Neural cell (in vitro differentiated cells): ENCODE measurements around the gene RFX6. TPM values are rescaled to one million over a fixed set of nuclear protein-coding genes. Genes with fewer than 3 reads are reported as not detected.

ENCODE experiments used
- H2AFZ ChIP-seq: fragments of 200-600, 300-800 bp; sonication (generic), shearing (Covaris generic); 2 replicates; pipeline ENCODE4 v1.6.0; 2014; ENCODE audit warnings: low read depth, mild to moderate bottlenecking, antibody characterized with exemption, low read length, moderate library complexity
- H3F3A ChIP-seq: fragments of 200-600 bp; shearing (Covaris generic); 2 replicates; pipeline ENCODE4 v1.6.1; 2016; ENCODE audit warnings: mild to moderate bottlenecking, moderate library complexity, mixed read lengths, antibody characterized with exemption, low read length; ENCODE audit not compliant: insufficient read depth, poor library complexity, severe bottlenecking
- H3K27ac ChIP-seq: fragments of 200-600, 300-800 bp; sonication (generic), shearing (Covaris generic); 2 replicates; pipeline ENCODE4 v1.5.1; 2014; ENCODE audit warnings: mild to moderate bottlenecking, low read length, moderate library complexity
- H3K27me3 ChIP-seq: fragments of 300-800, 200-600 bp; sonication (generic), shearing (Covaris generic); 2 replicates; pipeline ENCODE4 v1.6.0; 2014; ENCODE audit warnings: mild to moderate bottlenecking, low read depth, low read length, moderate library complexity; ENCODE audit not compliant: insufficient read depth
- H3K36me3 ChIP-seq: fragments of 300-800, 200-600 bp; sonication (generic), shearing (Covaris generic); 2 replicates; pipeline ENCODE4 v1.5.1; 2014; ENCODE audit warnings: mild to moderate bottlenecking, antibody characterized with exemption, low read length, moderate library complexity; ENCODE audit not compliant: insufficient read depth
- H3K4me2 ChIP-seq: fragments of 300-800, 200-600 bp; sonication (generic), shearing (Covaris generic); 2 replicates; pipeline ENCODE4 v1.6.0; 2014; ENCODE audit warnings: mild to moderate bottlenecking, low read length
- H3K4me3 ChIP-seq: fragments of 300-800, 200-600 bp; sonication (generic), shearing (Covaris generic); 2 replicates; pipeline ENCODE4 v1.5.1; 2014; ENCODE audit warnings: mild to moderate bottlenecking, low read length, moderate library complexity
- H3K79me2 ChIP-seq: fragments of 200-600 bp; shearing (Covaris generic); replicated peaks from 2 replicates; pipeline ENCODE4 v1.6.0; 2014; ENCODE audit warnings: mild to moderate bottlenecking, low read length, moderate library complexity; ENCODE audit not compliant: insufficient read depth
- H3K9ac ChIP-seq: fragments of 300-800, 200-600 bp; sonication (generic), shearing (Covaris generic); 2 replicates; pipeline ENCODE4 v1.6.1; 2016; ENCODE audit warnings: mild to moderate bottlenecking, low read length, mixed read lengths
- H3K9me2 ChIP-seq: fragments of 200-600 bp; shearing (Covaris generic); 2 replicates; pipeline ENCODE4 v1.6.1; 2016; ENCODE audit warnings: mild to moderate bottlenecking, low read length, mixed read lengths; ENCODE audit not compliant: insufficient read depth
- H3K9me3 ChIP-seq: fragments of 200-600, 300-800 bp; sonication (generic), shearing (Covaris generic); 2 replicates; pipeline ENCODE4 v1.6.1; 2016; ENCODE audit warnings: mild to moderate bottlenecking, mixed run types, low read length, moderate library complexity, mixed read lengths
- H4K20me1 ChIP-seq: fragments of 200-600 bp; shearing (Covaris generic); 2 replicates; pipeline ENCODE4 v1.6.1; 2016; ENCODE audit warnings: mild to moderate bottlenecking, mixed run types; ENCODE audit not compliant: insufficient read depth
- CTCF ChIP-seq: fragments of 450-650 bp; IDR thresholded peaks from 2 replicates; pipeline ENCODE4 v1.5.1; 2014; ENCODE audit warnings: antibody characterized with exemption, mild to moderate bottlenecking, moderate library complexity; ENCODE audit not compliant: poor library complexity, severe bottlenecking
- EP300 ChIP-seq: fragments of 450-650 bp; conservative IDR thresholded peaks from 2 replicates; pipeline ENCODE4 v1.6.1; 2014; ENCODE audit warnings: antibody characterized with exemption, mild to moderate bottlenecking, moderate library complexity; ENCODE audit not compliant: poor library complexity, severe bottlenecking
- EZH2 ChIP-seq: fragments of 200-600, 300-800 bp; shearing (Covaris generic), sonication (generic); IDR thresholded peaks from 2 replicates; pipeline ENCODE4 v1.6.1; 2014; ENCODE audit warnings: antibody characterized with exemption, low read length, borderline replicate concordance, mild to moderate bottlenecking; ENCODE audit not compliant: insufficient read depth, poor library complexity, severe bottlenecking
- MXI1 ChIP-seq: fragments of 450-650 bp; conservative IDR thresholded peaks from 2 replicates; pipeline ENCODE4 v1.6.1; 2014; ENCODE audit warnings: antibody characterized with exemption, mild to moderate bottlenecking; ENCODE audit not compliant: poor library complexity, severe bottlenecking
- POLR2AphosphoS5 ChIP-seq: IDR thresholded peaks from 2 replicates; pipeline ENCODE4 v1.6.1; 2012
- RAD21 ChIP-seq: fragments of 450-650 bp; conservative IDR thresholded peaks from 2 replicates; pipeline ENCODE4 v1.6.1; 2014; ENCODE audit warnings: antibody characterized with exemption, mild to moderate bottlenecking, moderate library complexity
- REST ChIP-seq: IDR thresholded peaks from 2 replicates; pipeline ENCODE4 v1.6.1; 2012; ENCODE audit warnings: borderline replicate concordance
- SMC3 ChIP-seq: fragments of 450-650 bp; conservative IDR thresholded peaks from 2 replicates; pipeline ENCODE4 v1.6.1; 2014; ENCODE audit warnings: antibody characterized with exemption, mild to moderate bottlenecking, moderate library complexity; ENCODE audit not compliant: poor library complexity
- TAF1 ChIP-seq: IDR thresholded peaks from 2 replicates; pipeline ENCODE4 v1.6.1; 2012; ENCODE audit warnings: low read depth
- polyA plus RNA-seq: library from polyadenylated mRNA; depleted of rRNA; stranded (reverse); fragments of >200 nt; gene quantifications from 2 replicates; pipeline ENCODE4 v1.2.3, GENCODE V29; 2014

The RFX6 gene
- polyA plus RNA-seq, 1 donor from 2014 or later = not detected

GRCh38 chr6:116949964-116950363 lies 72.9 kb downstream of the RFX6 start:
- no peak overlapping the region for H3K4me3 ChIP-seq
- no peaks in the 10 kb centered on the region for H3K27me3 ChIP-seq

DNA sequence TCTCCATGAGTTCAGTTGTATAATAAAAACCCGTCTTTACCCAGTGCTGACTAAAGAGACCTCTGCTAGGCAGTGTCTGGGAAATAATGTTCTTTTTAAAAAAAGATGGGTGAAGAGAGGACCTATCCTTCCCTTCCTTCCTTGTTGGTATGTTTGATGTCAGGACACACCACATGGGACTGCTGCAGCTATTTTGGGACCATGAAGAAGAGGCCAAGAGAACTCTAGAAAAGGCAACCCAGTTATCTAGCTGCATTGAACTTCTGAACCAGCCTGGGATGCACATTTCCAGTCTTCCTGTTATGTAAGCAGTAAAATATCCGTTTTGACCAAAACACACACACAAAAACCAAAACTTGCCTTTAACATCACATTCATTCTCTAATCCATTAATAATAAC lies 77.3 kb downstream of the RFX6 start:
- no peak overlapping the region for H3K9ac ChIP-seq
- H3K79me2 ChIP-seq = no peaks in the 10 kb centered on the region
- H3K9me3 ChIP-seq = no peaks in the 10 kb centered on the region
- no peaks in the 10 kb centered on the region for H3K9me2 ChIP-seq
- no peaks in the 10 kb centered on the region for H3F3A ChIP-seq
- no peak overlapping the region for H3K27ac ChIP-seq
- no peaks in the 10 kb centered on the region for H4K20me1 ChIP-seq
- no peak overlapping the region for H3K4me3 ChIP-seq
- no peak for TF ChIP-seq POLR2AphosphoS5
- no peak for TF ChIP-seq RAD21
- no peak for TF ChIP-seq TAF1
- TF ChIP-seq EP300 = no peak
- no peak for TF ChIP-seq REST
- no peaks in the 10 kb centered on the region for H3K27me3 ChIP-seq
- H3K36me3 ChIP-seq = no peaks in the 10 kb centered on the region
- H2AFZ ChIP-seq = no peak overlapping the region
- no peak overlapping the region for H3K4me2 ChIP-seq

More at GRCh38 chr6:116949964-116950363, 72.9 kb downstream of the RFX6 start:
- no peaks in the 10 kb centered on the region for H4K20me1 ChIP-seq
- H3F3A ChIP-seq = no peaks in the 10 kb centered on the region
- no peak overlapping the region for H3K27ac ChIP-seq
- no peaks in the 10 kb centered on the region for H3K36me3 ChIP-seq
- no peaks in the 10 kb centered on the region for H3K9me3 ChIP-seq
- no peaks in the 10 kb centered on the region for H3K9me2 ChIP-seq
- TF ChIP-seq EP300 (no peak), EZH2 (no peak), CTCF (no peak), POLR2AphosphoS5 (no peak), TAF1 (no peak), SMC3 (no peak), MXI1 (no peak), RAD21 (no peak), REST (no peak)
- no peak overlapping the region for H3K4me2 ChIP-seq
- no peak overlapping the region for H3K9ac ChIP-seq
- no peak overlapping the region for H2AFZ ChIP-seq
- H3K79me2 ChIP-seq = no peaks in the 10 kb centered on the region
